Fibroblast of skin of left quadriceps (primary cell): ENCODE data around the gene POU2F2.

ENCODE experiments used
- DNase-seq, 2 experiments: peaks; one replicate each; pipeline ENCODE4 v3.0.0-alpha.2; 2013; ENCODE audit warnings: low read depth in 2 of 2

The POU2F2 gene

DNA sequence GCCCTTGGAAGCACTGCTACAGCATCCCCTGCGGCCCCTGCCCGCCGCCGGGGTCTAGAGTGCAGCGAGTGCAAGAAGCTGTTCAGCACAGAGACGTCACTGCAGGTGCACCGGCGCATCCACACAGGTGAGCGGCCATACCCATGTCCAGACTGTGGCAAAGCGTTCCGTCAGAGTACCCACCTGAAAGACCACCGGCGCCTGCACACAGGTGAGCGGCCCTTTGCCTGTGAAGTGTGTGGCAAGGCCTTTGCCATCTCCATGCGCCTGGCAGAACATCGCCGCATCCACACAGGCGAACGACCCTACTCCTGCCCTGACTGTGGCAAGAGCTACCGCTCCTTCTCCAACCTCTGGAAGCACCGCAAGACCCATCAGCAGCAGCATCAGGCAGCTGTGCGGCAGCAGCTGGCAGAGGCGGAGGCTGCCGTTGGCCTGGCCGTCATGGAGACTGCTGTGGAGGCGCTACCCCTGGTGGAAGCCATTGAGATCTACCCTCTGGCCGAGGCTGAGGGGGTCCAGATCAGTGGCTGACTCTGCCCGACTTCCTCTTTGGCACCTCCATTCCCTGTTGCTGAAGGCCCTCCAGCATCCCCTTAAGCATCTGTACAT, 51.4 kb downstream of the POU2F2 start:
- no peak for DNase-seq

- no peak for DNase-seq
Measured at GRCh38 chr19:42079886-42080763, 52.1 kb downstream of the POU2F2 start.

- DNase-seq: no peak
Measured at GRCh38 chr19:42079276-42079669, 53.0 kb downstream of the POU2F2 start.

DNA sequence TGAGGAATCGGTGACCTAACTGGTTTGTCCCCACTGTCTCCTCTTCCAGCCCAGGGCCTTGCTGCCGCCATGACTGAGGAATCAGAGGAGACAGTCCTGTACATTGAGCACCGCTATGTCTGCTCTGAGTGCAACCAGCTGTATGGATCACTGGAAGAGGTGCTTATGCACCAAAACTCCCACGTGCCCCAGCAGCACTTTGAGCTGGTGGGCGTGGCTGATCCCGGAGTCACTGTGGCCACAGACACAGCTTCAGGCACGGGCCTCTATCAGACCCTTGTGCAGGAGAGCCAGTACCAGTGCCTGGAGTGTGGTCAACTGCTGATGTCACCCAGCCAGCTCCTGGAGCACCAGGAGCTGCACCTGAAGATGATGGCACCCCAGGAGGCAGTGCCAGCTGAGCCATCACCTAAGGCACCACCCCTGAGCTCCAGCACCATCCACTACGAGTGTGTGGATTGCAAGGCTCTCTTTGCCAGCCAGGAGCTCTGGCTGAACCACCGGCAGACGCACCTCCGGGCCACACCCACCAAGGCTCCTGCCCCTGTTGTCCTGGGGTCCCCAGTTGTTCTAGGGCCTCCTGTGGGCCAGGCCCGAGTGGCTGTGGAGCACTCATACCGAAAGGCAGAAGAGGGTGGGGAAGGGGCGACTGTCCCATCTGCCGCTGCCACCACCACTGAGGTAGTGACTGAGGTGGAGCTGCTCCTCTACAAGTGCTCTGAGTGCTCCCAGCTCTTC, 53.5 kb downstream of the POU2F2 start:
- no peak for DNase-seq

DNA sequence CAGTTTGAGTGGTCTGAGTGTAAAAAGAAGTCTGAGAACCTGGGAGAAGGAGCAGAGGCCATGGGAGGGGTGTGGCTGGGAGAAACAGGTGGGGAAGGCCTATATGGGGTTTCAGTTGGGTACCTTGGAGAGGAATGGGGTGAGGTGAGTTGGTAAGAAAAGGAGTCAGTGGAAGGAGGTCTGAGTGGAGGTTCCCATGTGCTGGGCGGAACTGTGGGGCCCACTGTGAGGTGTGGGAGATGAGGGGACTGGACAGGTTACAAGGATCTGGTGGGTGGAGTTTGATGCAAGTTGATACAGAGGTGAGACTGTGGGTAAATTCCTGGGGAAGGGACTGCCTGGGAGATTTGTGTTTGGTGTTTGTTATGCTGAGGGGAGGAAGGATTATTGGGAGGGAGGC, 54.2 kb downstream of the POU2F2 start:
- DNase-seq: no peak

- no peak for DNase-seq
Measured at GRCh38 chr19:42076380-42076944, 55.8 kb downstream of the POU2F2 start.

GRCh38 chr19:42075616-42076379, 56.4 kb downstream of the POU2F2 start, which contains the start of gene ZNF574:
Gene ZNF574, plus strand, starts transcription at chr19:42076166. Its CDS starts 2,441 bp downstream, at chr19:42078607.
- peak; percentile 99 for DNase-seq

DNA sequence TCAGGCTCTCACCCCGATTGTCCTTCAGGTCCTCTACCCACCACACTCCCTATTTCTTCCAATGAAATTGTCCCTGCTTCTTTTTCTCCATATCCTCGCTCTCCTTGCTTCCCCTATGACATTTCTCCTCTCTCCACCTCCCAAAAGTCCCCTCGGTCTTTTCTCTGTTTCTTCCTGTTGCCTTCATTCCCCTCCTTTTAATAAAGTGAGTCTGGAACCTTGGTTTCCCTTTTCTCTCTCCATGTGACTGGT, 57.0 kb downstream of the POU2F2 start:
- DNase-seq: no peak

- no peak for DNase-seq
Measured at GRCh38 chr19:42074513-42075363, 57.5 kb downstream of the POU2F2 start.

DNA sequence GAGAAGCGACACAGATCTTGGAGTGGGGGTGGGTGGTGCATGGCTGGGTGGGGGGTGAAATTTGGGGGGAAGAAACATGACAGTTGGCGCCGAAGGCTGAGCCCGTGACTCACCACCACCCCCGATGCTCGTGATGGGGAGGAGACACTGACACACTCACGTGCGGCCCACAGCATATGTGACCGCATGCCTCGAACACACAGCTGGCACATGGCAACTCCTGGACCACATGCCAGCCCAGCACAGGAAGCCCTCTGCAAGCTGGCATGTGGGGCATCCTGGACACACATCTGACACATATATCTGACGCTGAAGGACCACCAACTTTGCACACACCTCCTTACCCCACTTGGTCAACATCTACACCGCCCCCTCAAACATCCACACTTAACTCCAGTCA, 61.0 kb downstream of the POU2F2 start:
- DNase-seq: no peak

DNA sequence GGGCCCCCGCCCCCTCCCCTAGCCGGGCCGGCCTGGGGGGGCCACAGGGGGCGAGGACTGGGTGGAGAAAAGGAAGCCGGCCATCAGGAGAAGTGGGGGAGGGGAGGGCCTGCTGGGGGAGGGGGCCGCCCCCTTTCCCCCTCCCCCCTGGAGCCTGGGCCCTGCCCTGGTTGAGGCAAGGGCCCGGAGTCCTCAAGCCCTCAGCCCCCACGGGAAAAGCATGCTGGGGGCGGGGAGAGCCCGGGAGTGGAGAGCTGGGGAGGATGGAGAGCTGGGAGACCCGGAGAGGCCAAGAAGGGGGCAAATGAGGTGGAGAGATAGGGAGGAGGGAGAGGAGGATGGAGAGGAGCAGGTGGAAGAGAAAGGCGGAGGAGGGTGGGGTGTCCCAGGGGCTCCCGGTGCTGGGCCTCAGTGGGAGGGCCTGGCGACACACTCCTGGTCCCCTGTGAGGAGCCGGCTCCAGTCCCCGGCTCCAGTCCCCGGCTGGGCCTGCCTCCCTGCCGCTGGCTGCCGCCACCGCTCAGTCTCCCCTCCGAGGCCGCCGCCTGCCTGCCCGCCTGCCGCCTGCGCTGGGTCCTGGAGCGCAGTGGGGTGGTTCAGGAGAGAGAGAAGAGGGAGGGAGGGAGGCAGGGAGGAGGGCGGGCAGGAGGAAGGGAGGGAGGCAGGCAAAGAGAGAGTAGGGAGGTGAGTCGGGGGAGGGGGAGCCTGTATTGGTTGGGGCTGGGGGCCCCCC, 62.5 kb downstream of the POU2F2 start, which contains the start of gene GRIK5:
Gene GRIK5, minus strand, starts transcription at position 588 of the 733 bp plus-strand sequence. CDS start 4,436 bp downstream, outside the sequence.
- DNase-seq: no peak

DNA sequence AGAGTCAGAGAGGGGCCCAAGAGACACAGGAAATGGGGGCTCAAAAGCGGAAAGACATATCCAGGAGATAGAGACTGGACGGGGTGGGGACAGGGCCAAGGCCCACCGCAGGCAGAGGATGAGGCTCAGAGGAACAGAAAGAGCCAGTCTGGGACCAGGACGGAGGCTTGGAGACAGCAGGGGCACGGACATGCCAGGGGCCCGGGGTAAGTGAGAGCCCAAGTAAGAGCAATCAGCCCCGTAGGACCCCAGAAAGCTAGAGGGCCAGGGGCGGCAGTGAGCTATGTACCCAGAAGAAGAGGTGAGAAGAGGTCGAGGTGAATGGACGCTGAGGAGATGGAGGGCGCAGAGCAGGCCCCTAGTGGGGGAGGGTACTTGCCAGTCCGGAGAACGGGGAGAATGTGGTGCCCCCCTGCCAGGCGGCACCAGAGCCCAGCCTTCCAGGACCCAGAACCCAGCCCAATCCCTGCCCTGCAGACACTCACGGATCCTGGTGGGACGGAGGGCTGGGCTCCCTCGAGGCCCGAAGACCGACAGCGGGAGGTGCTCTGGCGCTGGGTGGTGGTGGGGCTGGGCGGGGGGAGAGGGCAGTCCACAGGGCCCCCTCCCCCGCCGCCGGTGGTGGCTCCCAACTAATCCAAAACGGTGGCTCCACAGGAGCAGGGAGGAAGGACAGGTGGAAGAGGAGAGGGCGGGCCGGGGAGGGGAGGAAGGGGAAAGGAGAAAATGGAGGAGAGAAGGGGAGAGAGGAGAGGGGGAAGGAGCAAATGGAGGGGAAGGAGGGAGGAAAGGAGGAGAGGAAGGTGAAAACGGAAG, 63.3 kb downstream of the POU2F2 start:
- no peak for DNase-seq

GRCh38 chr19:42068361-42068755, 63.9 kb downstream of the POU2F2 start:
- DNase-seq: no peak

DNA sequence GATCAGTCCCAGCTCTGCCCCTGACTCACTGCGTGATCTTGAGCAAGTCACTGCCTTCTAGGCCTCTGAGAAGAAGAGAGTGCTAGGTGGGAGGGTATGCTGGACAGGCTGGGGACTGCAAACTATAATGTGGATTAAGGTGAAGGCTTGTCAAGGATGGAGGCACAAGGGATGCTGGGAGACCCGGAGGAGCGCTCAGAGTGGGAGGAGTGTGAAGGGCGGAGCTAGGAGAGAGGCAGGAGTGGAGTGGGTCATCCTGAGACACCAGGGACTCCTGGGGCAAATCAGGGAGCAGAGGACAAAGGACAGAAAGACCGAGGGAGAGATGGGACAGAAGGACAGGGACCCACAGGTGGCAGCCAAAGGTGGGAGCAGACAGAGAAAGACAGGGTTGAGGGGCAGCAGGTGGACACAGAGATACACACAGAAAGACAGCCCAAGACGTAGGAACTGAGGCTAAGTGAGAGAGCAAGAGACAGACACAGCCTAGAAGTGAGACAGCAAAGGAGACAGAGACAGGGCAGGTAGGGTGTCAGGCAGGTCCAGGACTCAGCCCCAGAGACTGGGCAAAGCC, 64.8 kb downstream of the POU2F2 start:
- no peak for DNase-seq

DNA sequence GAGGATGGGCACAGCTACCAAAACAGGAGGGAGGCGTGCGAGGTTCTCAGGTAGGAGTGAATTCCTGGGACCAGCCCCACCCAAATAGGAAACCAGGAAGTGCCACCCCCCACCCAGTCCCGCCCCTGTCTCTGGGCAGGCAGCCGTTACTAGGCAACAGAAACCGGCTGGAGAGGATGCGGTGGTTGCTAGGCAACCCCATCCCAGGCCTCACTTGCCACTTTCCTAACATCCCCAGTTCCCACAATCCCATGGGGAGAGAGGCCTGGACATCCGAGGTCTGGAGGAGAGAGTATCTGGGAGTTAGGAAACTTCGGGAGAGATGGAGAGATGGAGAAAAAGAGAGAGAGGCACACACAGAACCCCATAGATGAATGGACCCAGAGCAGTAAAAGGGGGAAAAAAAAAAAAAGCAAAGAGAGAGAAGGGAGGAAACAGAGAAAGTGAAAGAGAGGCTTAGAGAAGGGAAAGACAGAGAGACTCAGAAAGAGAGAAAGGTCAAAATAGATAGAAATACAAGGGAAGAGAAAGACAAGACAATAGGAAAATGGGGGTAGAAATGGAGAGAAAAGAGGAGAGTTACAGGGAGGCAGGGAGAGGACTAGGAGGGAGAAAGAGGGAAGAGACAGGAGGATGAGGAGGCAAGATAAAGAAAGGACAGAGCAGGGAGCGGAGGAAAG, 66.0 kb downstream of the POU2F2 start:
- no peak for DNase-seq

DNA sequence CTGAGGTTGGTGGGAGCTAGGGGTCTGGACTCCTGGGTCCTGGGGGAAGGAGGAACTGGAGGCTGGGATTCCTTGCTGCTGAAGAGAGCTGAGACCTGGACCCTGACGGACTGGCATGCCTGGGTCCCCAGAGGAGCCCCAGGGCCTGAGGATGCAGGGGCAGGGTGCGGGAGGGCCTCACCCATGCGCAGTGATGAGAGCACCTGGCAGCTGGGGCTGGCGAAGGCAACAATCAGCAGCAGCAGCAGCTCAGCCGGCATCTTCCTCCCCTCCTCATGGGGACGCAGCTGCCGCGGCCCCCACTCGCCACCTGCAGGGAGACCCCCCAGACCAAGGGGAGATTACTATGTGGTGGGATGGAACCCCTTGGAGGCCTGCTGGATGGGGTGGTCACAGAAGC, 66.7 kb downstream of the POU2F2 start:
- DNase-seq: no peak

DNA sequence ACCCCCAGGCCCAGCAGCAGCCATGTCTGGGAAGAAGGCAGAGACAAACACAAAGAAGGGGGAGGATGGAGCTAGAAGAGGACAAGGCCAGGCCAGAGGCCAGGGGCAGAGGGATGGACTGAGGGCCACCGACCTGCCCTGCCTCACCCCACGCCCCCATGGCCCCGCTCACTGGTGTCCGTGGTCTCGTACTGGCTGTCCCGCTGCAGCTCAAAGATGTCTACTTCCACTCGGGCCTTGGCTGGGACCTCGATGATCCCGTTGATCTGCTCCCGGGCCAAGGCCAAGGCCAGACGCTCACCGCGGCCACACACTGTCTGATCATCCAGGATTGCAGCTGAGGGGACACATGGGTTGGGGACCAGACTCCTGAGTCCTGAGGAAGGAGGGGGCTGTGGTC, 67.2 kb downstream of the POU2F2 start:
- DNase-seq: no peak

DNA sequence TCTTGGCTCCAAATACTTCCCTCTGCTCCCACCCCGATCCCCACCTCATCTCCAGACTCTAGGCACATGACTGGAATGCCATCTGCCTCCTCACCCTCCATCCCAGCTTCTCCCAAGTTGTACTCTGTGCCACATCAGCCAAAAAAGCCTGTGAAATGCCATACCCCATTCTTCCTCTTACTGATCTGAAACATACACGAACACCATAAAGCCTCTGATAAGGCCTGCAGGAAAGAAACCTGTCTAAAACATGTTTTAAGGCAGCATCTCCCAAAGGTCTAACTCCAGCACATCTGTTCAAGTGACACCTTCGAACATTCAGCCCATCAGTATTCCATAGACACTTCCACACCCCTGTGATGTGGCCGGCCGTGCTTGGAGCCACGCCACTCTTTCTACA, 67.8 kb downstream of the POU2F2 start:
- DNase-seq: no peak
